Stomach (tissue), 9 donors: ENCODE results near the gene ATP8A2. TPM values are rescaled to one million over a fixed set of nuclear protein-coding genes. Genes with fewer than 3 reads are reported as not detected.

ENCODE experiments used
- DNase-seq, 2 donors: peaks; one replicate each; pipeline versions ENCODE4 v3.0.0 to v3.0.0-alpha.2; 2013 to 2019
- H3K27ac ChIP-seq, 5 donors: fragments of 200-600 bp in 4 of 5; sonication (generic) in 4 of 5; one replicate each; pipeline ENCODE4 v1.5.1; 2013 to 2019; ENCODE audit warnings: mild to moderate bottlenecking in 1 of 5, moderate library complexity in 1 of 5
- H3K27me3 ChIP-seq, 3 donors: fragments of 200-600 bp; sonication (generic); one replicate each; pipeline ENCODE4 v1.5.1; 2017 to 2019; ENCODE audit warnings: mixed run types in 1 of 3
- H3K36me3 ChIP-seq, 4 donors: fragments of 200-600 bp; sonication (generic); 1 replicate in 3 of 4; 2 replicates in 1 of 4; pipeline ENCODE4 v1.5.1; 2016 to 2019
- H3K4me1 ChIP-seq, 4 donors: fragments of 200-600 bp; sonication (generic); one replicate each; pipeline ENCODE4 v1.5.1; 2016 to 2019
- H3K4me3 ChIP-seq, 4 donors: fragments of 200-600 bp; sonication (generic) in 3 of 4; one replicate each; pipeline ENCODE4 v1.5.1; 2016 to 2019; ENCODE audit warnings: mild to moderate bottlenecking in 1 of 4
- H3K9me3 ChIP-seq, 4 donors: fragments of 200-600 bp; sonication (generic); one replicate each; pipeline ENCODE4 v1.5.1; 2016 to 2019
- CTCF ChIP-seq, 7 experiments: fragments of 450-650 bp in 4 of 7; fragments of 200-600 bp in 3 of 7; sonication (generic) in 3 of 7; IDR thresholded peaks; one replicate each; pipeline ENCODE4 v1.5.1; 2016 to 2019; ENCODE audit warnings: antibody characterized with exemption in 7 of 7, control low read depth in 2 of 7, mild to moderate bottlenecking in 1 of 7
- EP300 ChIP-seq: sonication (generic); formaldehyde crosslinking; IDR thresholded peaks from one replicate; pipeline ENCODE4 v1.6.1; 2017; ENCODE audit warnings: antibody characterized with exemption
- POLR2A ChIP-seq, 4 donors: fragments of 450-650 bp; IDR thresholded peaks; one replicate each; pipeline ENCODE4 v1.6.1; 2016; ENCODE audit warnings: antibody characterized with exemption in 4 of 4, control low read depth in 2 of 4, mild to moderate bottlenecking in 1 of 4, moderate library complexity in 1 of 4
- POLR2AphosphoS5 ChIP-seq, 3 donors: sonication (generic); formaldehyde crosslinking; IDR thresholded peaks; one replicate each; pipeline ENCODE4 v1.6.1; 2016; ENCODE audit warnings: antibody characterized with exemption in 3 of 3
- WGBS, 5 donors: extraction: QIAGEN DNeasy Blood & Tissue Kit in 3 of 5; methylation state at CpG; one replicate each; pipeline versions ENCODE4 v1.1.5 to v1.1.7; 2013 to 2018; 5-methylcytosine and 5-hydroxymethylcytosine counted together
- intact Hi-C: fragments of 100-400 bp; cut with DNase I; formaldehyde crosslinking; loops from one replicate; pipeline ENCODE4 v1.15.1; 2023; ENCODE audit warnings: low total_unique reads
- polyA plus RNA-seq, 3 donors: library from polyadenylated mRNA; stranded (reverse); fragments of 200-250 nt; gene quantifications; one replicate each; pipeline ENCODE4 v1.2.3, GENCODE V29; 2013
- total RNA-seq, 5 donors: library from RNA; depleted of rRNA; stranded (reverse); fragments of >200 nt; gene quantifications; one replicate each; pipeline versions ENCODE4 v1.1.0 to v1.2.3, GENCODE V29; 2014 to 2016
- donor health status: healthy with polysubstance abuse.
- donor health status: Bipolar disorder and iron deficiency.
- donor health status: healthy.

The ATP8A2 gene
- total and polyA plus RNA-seq, 8 donors = 0.12 to 3.5 (median 0.20) TPM; not detected in 3

GRCh38 chr13:25840261-25840660, 468.5 kb downstream of the ATP8A2 start:
- no peaks in the 10 kb centered on the region for H3K9me3 ChIP-seq
- 73 to 82% (median 81%) methylated on average over 3 of the region's 3 CpGs for WGBS, 5 donors
- DNase-seq = no peak
- no peak overlapping the region for H3K27ac ChIP-seq
- H3K36me3 ChIP-seq = no peaks in the 10 kb centered on the region
- TF ChIP-seq POLR2AphosphoS5 (IDR thresholded peaks at IDR 0.05) = no peak
- no peak for TF ChIP-seq EP300
- TF ChIP-seq POLR2A (IDR thresholded peaks at IDR 0.05) = no peak
- TF ChIP-seq CTCF (IDR thresholded peaks at IDR 0.05) = no peak
- intact Hi-C loops = no loop called here
- H3K27me3 ChIP-seq = no peaks in the 10 kb centered on the region
- no peak overlapping the region for H3K4me3 ChIP-seq
- H3K4me1 ChIP-seq = no peaks in the 10 kb centered on the region

GRCh38 chr13:25840931-25841330, 469.2 kb downstream of the ATP8A2 start:
- no peak overlapping the region for H3K27ac ChIP-seq
- intact Hi-C loops = no loop called here
- H3K9me3 ChIP-seq = no peaks in the 10 kb centered on the region

GRCh38 chr13:25843692-25844091, 471.9 kb downstream of the ATP8A2 start:
- 88 to 97% (median 91%) methylated on average over 4 of the region's 4 CpGs for WGBS, 5 donors
- intact Hi-C loops = no loop called here

More at GRCh38 chr13:25840931-25841330, 469.2 kb downstream of the ATP8A2 start:
- no peak for TF ChIP-seq POLR2A (IDR thresholded peaks at IDR 0.05)
- 76 to 92% (median 84%) methylated on average over 2 of the region's 2 CpGs for WGBS, 5 donors
- H3K4me1 ChIP-seq = no peaks in the 10 kb centered on the region
- DNase-seq = no peak
- no peaks in the 10 kb centered on the region for H3K27me3 ChIP-seq
- H3K36me3 ChIP-seq = no peaks in the 10 kb centered on the region
- H3K4me3 ChIP-seq = no peak overlapping the region

GRCh38 chr13:25844559-25845434, 473.0 kb downstream of the ATP8A2 start:
- Histone ChIP-seq H3K4me1 (peaks cover 0 to 6% (median 1%) of the 10 kb centered on the region in 4 donors), H3K27ac (no peak overlapping the region), H3K4me3 (no peak overlapping the region), H3K27me3 (no peaks in the 10 kb centered on the region), H3K36me3 (no peaks in the 10 kb centered on the region), H3K9me3 (no peaks in the 10 kb centered on the region)
- 87 to 90% (median 89%) methylated on average over 7 of the region's 7 CpGs for WGBS, 5 donors
- intact Hi-C loops = no loop called here
- TF ChIP-seq POLR2A (IDR thresholded peaks at IDR 0.05) (no peak), POLR2AphosphoS5 (IDR thresholded peaks at IDR 0.05) (no peak), CTCF (IDR thresholded peaks at IDR 0.05) (no peak)
- no peak for DNase-seq

More at GRCh38 chr13:25843692-25844091, 471.9 kb downstream of the ATP8A2 start:
- DNase-seq = no peak
- Histone ChIP-seq H3K27me3 (no peaks in the 10 kb centered on the region), H3K4me1 (peaks cover 0 to 6% (median 1%) of the 10 kb centered on the region in 4 donors), H3K27ac (no peak overlapping the region), H3K9me3 (no peaks in the 10 kb centered on the region), H3K4me3 (no peak overlapping the region), H3K36me3 (no peaks in the 10 kb centered on the region)
- TF ChIP-seq POLR2A (IDR thresholded peaks at IDR 0.05) (no peak), CTCF (IDR thresholded peaks at IDR 0.05) (no peak), POLR2AphosphoS5 (IDR thresholded peaks at IDR 0.05) (no peak)
